ENCODE measurements around the gene SRSF7.
"Not testable (repeated sequence)": the region's sequence is repeated elsewhere in the genome, so short reads cannot be mapped to it uniquely, and the experiment has no call there.

Gene SRSF7

DNA sequence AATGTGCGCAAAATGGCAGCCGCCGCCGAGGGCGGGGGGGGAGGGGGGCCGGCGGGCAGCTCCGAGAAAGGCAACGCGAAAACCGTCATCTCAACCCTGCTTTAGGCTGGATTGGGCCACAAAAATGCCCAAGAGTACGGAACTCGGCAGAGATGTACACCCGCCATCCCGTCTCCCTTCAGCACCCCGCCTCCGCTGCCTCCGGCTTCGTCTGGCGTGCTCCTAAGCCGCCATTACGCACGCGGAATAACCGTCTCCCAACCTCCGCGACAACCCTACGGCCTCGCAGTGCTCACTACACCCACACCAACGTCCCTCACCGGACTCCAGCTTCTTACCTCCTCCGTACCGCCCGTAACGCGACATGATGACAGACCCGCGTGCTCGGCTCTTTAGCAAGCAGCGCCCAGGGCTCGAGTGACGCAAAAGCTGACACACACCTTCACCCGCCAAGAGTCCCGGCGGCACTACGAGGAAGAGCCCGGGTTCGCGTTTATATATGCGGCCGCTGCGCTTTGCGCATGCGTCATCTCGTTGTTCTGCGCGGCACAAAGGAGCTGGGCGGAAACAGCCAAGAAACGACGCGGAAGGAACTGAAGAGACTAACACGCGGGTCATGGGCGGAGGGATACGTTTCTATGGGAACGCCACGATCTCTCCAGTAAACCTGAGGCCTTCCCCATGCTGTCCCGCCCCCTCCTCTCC, at the start of gene SRSF7:
TSS of gene SRSF7 (minus strand) at position 471 of the 705 bp plus-strand sequence. CDS start at position 366, 105 bp downstream.
- peak; percentile 98 for DNase-seq

DNA sequence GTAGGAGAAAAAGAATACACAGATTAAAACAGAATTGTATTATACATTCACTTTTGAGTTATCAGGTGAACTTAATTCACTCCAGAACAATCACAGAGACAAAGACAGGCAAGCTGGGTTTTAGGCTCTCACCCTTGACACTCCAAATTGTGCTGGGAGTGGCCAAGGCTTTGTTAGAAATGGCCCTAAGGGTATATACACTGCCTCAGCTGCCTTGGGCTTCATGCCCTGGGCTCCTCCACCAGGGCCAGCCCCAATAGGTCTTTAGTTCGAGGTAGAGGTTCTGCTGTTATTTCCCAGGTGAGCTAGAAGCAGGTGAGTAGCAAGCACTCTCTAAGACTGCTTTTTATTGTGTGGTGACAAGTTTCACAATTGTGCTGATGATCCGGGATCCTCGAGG, 46.8 kb upstream of the SRSF7 start:
- no peak for DNase-seq

- DNase-seq, result no peak
These were observed 46.1 kb upstream of the SRSF7 start for GRCh38 chr2:38797250-38797676.

DNA sequence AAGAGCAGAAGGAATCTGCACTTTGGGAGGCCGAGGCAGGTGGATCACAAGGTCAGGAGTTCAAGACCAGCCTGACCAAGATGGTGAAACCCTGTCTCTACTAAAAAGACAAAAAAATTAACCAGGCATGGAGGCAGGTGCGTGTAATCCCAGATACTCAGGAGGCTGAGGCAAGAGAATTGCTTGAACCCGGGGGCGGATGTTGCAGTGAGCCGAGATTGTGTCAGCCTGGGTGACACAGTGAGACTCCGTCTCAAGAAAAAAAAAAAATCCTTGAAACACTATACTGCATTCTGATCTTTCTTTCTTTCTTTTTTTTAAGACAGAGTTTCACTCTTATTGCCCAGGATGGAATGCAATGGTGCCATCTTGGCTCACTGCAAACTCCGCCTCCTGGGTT, 43.9 kb upstream of the SRSF7 start:
- DNase-seq, result not testable (repeated sequence)

DNA sequence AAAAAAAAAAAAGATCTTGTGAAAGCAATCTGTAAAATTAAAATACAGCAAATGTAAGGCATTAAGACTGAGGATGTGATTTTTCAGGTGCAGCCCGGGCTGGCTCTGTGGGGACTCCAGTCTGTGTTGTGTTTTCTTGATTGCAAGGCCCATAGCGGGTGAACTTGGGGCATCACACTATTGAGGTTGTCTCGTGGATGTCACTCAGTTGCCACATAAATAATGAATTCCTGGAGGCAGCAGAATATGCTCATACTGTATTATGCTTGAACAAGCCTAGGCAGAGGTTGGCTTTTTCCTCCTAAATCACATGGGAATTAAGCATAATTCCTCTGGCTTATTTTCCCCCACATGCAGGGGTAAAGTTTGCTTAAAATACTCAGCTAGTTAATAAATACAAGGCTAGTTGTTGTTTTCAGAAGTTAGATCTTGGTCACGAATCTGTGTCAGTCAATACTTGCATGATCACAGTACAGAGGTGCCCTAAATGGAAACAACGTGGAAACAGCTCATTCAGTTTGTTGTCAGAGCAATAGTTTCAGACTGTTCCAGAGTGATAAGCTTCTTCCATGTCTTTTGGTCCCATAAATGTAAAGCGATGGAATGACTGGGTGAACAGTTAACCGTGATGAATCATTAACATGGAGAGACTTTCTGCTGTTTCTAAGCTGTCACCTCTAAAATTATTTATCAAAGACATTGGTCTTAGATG, 43.2 kb upstream of the SRSF7 start:
- DNase-seq, result no peak

DNA sequence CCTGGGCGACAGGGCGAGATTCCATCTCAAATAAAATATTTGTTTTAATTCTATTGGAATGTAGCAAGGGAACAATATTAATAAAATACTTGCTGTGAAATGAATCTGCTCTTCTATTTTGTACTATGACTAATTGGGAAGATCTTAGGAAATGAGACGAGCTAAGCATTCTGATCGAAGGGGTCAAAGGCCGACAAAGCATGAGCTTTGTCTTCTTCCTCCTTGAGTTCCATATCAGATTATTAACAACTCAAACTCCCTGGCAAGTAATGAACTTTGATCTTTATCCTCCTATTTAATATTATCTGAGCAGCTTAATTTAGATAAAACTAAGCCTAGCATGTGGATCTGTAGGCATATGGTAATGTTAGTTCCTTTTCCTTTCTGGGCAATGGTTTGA, 42.4 kb upstream of the SRSF7 start:
- no peak for DNase-seq

DNA sequence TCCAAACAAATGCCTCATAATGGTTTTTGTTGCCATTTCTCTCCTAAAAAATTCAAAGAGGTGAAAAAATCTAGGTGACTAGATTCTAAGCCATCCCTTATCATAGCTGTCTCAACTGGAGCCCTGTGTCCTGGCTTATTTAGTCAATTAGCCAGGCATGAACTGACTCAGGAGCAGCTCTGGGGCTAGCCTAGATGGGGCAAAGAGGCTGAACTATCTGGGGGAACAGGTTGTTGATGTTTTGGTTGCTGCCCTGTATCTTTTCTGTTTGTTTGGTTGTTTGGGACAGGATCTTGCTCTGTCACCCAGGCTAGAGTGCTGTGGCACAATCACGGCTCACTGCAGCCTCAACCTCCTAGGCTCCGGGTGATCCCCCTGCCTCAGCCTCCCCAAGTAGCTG, 41.6 kb upstream of the SRSF7 start:
- no peak for DNase-seq

DNA sequence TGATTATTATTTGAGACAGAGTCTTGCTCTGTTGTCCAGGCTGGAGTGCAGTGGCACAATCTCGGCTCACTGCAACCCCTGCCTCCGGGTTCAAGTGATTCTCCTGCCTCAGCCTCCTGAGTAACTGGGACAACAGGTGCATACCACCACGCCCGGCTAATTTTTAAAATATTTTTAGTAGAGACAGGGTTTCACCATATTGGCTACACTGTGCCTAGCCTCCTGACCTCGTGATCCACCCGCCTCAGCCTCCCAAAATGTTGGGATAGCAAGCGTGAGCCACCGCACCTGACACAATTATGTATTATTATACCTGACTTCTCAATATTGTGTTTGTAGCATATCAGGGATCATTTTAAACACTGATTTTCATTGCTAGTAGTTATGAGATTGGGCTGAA, 41.2 kb upstream of the SRSF7 start:
- DNase-seq, result not testable (repeated sequence)

- no peak for DNase-seq
These were observed 40.6 kb upstream of the SRSF7 start for GRCh38 chr2:38791744-38792143.

- no peak for DNase-seq
These were observed 38.5 kb upstream of the SRSF7 start for GRCh38 chr2:38789691-38790090.

- no peak for DNase-seq
These were observed 37.1 kb upstream of the SRSF7 start for GRCh38 chr2:38788306-38788705.

DNA sequence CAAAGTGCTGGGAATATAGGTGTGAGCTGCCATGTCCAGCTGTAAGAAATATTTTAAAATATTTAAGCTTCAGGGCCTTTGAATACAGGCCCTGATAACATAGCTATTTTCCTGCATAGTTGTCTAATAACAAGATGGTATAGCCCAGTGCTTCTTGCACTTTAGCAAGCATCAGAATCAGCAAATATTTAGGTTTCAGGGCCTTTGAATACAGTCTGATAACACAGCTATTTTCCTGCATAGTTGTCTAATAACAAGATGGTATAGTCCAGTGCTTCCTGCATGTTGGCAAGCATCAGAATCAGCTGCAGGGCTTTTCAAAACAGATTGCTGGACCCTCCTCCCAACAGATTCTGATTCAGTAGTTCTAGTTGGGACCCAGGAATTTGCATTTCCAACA, 32.4 kb upstream of the SRSF7 start:
- DNase-seq, result no peak

GRCh38 chr2:38778687-38779082, 27.5 kb upstream of the SRSF7 start:
- no peak for DNase-seq

DNA sequence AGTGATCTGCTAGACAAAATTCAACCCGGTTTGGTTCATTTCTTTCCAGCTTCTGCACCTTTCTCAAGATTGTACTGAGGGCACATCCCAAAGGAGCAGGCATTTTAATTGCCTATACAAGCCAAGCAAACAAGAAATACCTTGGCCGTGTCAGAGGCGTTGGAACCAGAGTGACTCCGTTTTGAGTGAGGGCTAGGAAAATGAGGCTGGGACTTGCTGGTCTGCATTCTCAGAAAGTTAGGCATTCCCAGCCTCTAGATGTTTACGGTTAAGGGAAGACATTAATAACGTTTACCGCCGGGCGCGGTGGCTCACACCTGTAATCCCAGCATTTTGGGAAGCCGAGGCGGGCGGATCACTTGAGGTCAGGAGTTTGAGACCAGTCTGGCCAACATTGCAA, 25.4 kb upstream of the SRSF7 start:
- DNase-seq, result no peak

DNA sequence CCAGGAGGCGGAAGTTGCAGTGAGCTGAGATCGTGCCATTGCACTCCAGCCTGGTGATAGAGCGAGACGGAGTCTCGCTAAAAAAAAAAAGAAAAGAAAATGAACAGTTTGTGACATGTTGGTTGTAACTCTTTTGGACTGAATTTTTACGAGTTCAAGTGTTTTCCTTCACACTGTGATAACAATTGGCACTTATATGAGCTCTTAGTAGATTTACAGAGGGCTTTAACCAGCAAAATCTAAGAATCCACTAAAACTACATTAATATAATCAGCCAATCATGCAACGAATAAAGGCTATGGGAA, 24.7 kb upstream of the SRSF7 start:
- DNase-seq, result no peak

DNA sequence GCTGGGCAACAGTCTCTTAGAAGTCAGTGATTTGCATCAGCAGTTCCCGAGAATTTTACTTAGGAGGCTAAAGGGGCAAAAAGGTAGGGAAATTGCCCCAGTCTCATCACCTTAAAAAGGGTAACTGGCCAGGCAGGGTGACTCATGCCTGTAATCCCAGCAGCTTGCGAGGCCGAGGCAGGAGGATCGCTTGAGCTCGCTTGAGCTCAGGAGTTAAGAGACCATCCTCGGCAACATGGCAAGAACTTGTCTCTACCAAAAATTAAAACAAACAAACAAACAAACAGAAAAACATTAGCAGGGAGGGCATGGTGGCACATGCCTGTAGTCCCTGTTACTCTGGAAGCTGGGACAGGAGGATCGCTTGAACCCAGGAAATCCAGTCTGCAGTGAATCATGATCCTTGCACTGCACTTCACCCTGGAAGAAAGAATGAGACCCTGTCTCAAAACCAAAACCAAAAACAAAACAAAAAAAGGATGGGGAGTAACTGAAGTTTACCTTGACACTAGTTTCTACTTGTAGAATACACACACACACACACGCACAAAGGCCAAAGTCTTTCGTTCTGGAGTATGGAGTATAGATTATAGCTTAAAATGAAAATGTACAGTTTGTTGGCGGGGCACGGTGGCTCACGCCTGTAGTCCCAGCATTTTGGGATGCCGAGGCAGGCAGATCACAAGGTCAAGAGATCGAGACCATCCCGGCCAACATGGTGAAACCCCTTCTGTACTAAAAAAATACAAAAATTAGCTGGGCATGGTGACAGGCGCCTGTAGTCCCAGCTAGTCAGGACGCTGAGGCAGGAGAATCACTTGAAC, 24.1 kb upstream of the SRSF7 start:
- DNase-seq, result no peak

DNA sequence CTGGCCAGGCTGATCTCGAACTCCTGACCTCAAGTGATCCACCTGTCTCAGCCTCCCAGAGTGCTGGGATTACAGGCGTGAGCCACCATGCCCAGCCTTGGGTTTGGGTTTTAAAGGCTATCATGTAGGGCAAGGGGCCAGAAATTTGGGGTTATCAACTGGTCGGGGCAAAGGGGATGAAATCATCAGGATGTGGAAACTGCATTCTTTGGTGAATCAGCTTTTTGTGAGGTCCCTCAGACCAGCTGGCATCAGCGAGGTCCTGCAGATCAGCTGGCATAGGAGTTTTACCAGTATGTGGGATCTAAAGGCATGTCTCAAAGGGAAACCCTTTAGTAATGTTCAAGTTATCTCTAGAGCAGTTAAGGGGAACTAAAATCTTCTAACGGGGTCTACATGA, 20.5 kb upstream of the SRSF7 start:
- DNase-seq, result no peak

- no peak for DNase-seq
These were observed 14.4 kb upstream of the SRSF7 start for GRCh38 chr2:38765551-38765950.

GRCh38 chr2:38765149-38765548, 14.0 kb upstream of the SRSF7 start:
- DNase-seq, result no peak

DNA sequence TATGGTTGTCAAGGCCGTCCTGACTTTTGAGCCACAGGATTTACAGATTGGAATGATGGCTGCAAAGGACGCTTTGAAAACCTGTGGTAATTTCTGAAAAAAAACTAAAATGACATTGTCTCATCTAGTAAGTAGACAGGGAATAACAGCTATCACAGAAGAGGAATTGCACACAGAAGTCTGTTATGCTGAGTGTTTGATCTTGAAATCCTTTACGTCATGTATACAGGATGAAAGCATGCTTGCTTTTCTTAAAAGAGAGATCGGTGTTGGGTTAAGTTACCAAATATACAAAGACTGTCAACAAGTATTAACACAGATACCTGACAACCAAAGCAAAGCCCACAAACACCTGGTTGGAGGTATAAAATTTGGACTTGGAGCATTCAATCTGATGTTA, 12.6 kb upstream of the SRSF7 start:
- DNase-seq, result no peak

GRCh38 chr2:38763228-38763627, 12.1 kb upstream of the SRSF7 start:
- no peak for DNase-seq

GRCh38 chr2:38755891-38756290, 4.7 kb upstream of the SRSF7 start:
- DNase-seq, result not testable (repeated sequence)

DNA sequence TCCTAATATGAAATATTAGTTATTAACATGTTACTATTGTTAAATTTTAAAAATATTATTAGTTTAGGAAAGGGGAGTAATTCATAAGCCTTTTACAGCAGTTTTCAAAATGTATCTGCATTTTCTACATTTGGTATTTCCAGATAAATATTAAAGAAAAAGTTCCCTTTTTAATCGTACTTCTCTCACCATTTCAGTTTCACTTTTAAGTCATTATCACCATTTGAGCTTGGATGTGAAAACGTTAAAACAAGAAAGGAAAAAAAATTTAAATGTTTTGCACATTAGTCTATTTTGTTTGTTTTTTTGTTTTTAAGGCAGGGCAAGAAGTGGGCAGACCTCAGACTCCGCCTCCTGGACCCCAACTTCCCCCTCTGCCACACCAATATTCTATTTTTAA, 3.3 kb upstream of the SRSF7 start:
- no peak for DNase-seq

- no peak for DNase-seq
These were observed 2.9 kb upstream of the SRSF7 start for GRCh38 chr2:38754049-38754448.
